ENCODE results near the gene NAALADL2.

NAALADL2 gene

DNA sequence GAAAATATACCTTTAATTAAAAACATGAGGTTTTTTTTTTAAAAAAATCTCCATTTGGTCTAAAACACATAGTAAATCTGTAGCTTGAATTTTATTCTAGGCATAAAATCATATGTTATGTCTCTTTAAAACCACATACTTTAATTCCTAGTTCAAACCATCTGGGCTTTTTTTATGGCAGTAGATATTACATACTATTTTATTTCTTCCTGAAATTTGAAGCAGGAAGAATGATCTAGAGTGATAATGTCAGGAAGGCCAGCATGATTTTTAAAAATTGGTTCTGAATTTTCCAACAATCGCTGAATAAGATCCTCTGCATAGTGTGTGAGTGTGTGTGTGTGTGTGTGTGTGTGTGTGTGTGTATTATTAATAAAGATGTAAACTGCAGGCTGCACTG is 420.3 kb downstream of the NAALADL2 start:
- Histone ChIP-seq H2AFZ (ENCODE audit: low read depth) (no peak overlapping the region), H3K36me3 (ENCODE audit: insufficient read depth) (no peaks in the 10 kb centered on the region), H3K27ac (no peak overlapping the region), H3K27me3 (ENCODE audit: insufficient read depth, low read depth) (no peaks in the 10 kb centered on the region), H3K9ac (no peak overlapping the region), H3K4me3 (IDR thresholded peaks at IDR 0.05; ENCODE audit: insufficient read depth, low read depth, low read length) (no peak overlapping the region), H3K79me2 (ENCODE audit: insufficient read depth, low read depth) (no peaks in the 10 kb centered on the region), H3K4me2 (no peak overlapping the region), H3K4me1 (ENCODE audit: low read depth, poor library complexity, severe bottlenecking) (no peaks in the 10 kb centered on the region), H4K20me1 (ENCODE audit: insufficient read depth) (no peaks in the 10 kb centered on the region)
- TF ChIP-seq, protein P1, sequence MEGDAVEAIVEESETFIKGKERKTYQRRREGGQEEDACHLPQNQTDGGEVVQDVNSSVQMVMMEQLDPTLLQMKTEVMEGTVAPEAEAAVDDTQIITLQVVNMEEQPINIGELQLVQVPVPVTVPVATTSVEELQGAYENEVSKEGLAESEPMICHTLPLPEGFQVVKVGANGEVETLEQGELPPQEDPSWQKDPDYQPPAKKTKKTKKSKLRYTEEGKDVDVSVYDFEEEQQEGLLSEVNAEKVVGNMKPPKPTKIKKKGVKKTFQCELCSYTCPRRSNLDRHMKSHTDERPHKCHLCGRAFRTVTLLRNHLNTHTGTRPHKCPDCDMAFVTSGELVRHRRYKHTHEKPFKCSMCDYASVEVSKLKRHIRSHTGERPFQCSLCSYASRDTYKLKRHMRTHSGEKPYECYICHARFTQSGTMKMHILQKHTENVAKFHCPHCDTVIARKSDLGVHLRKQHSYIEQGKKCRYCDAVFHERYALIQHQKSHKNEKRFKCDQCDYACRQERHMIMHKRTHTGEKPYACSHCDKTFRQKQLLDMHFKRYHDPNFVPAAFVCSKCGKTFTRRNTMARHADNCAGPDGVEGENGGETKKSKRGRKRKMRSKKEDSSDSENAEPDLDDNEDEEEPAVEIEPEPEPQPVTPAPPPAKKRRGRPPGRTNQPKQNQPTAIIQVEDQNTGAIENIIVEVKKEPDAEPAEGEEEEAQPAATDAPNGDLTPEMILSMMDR (conservative IDR thresholded peaks at IDR 0.05; ENCODE audit: low read depth, low read length): no peak

DNA sequence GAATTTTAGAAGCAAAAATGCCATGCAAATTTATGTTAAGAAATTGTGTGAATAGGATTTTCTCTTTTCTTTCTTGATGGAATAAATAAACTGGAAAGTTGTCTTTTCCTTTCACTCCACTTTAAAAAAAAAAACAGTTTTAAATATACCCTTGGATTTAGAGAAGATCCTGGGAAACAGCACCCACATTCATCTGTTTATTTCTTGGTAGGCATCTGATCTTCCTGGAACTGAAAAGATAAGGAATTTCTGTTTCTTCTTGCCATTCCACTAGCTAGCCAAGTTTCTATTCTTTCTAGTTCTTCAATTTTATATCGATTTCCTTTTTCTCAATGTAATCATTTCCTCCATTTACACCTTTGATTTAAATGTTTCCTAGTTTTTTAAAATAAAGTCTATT is 420.8 kb downstream of the NAALADL2 start:
- Histone ChIP-seq H4K20me1 (ENCODE audit: insufficient read depth) (no peaks in the 10 kb centered on the region), H3K36me3 (ENCODE audit: insufficient read depth) (no peaks in the 10 kb centered on the region), H3K27me3 (ENCODE audit: insufficient read depth, low read depth) (no peaks in the 10 kb centered on the region), H3K27ac (no peak overlapping the region), H3K79me2 (ENCODE audit: insufficient read depth, low read depth) (no peaks in the 10 kb centered on the region), H2AFZ (ENCODE audit: low read depth) (no peak overlapping the region), H3K9ac (no peak overlapping the region), H3K4me1 (ENCODE audit: low read depth, poor library complexity, severe bottlenecking) (no peaks in the 10 kb centered on the region), H3K4me2 (no peak overlapping the region), H3K4me3 (IDR thresholded peaks at IDR 0.05; ENCODE audit: insufficient read depth, low read depth, low read length) (no peak overlapping the region)
- TF ChIP-seq, protein P1 (conservative IDR thresholded peaks at IDR 0.05; ENCODE audit: low read depth, low read length): no peak

DNA sequence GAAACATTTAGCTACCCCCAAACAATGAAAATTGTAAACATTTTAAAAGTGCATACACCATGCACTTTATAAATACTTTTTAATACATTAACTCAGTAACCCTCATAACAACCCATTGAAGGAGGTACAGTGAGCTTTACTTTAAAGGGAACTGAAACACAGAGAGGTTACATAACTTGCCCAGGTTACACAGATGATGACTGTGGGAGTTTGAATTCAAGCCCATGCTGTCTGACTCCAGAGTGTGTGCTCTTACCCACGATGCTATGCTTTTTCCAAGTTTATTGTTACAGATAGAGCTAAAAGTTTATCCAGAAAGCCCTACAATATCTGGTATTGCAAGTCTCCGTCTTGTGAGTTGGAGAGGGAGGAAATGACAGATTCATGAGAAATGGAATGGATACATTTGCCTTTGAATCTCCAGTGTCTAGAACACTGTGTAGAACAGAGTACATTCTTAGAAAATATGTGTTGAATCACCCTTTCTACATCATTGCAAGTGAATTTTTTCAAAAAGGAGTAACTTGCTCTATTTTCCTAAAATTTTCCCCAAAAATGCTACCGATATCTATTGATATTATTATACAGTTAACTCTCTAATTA is 428.3 kb downstream of the NAALADL2 start:
- Histone ChIP-seq H3K27me3 (ENCODE audit: insufficient read depth, low read depth) (no peaks in the 10 kb centered on the region), H3K9ac (no peak overlapping the region), H3K4me2 (no peak overlapping the region), H3K4me1 (ENCODE audit: low read depth, poor library complexity, severe bottlenecking) (no peaks in the 10 kb centered on the region), H3K79me2 (ENCODE audit: insufficient read depth, low read depth) (no peaks in the 10 kb centered on the region), H3K36me3 (ENCODE audit: insufficient read depth) (no peaks in the 10 kb centered on the region), H4K20me1 (ENCODE audit: insufficient read depth) (no peaks in the 10 kb centered on the region), H3K27ac (no peak overlapping the region), H2AFZ (ENCODE audit: low read depth) (no peak overlapping the region), H3K4me3 (IDR thresholded peaks at IDR 0.05; ENCODE audit: insufficient read depth, low read depth, low read length) (no peak overlapping the region)
- TF ChIP-seq, protein P1 (conservative IDR thresholded peaks at IDR 0.05; ENCODE audit: low read depth, low read length): no peak

DNA sequence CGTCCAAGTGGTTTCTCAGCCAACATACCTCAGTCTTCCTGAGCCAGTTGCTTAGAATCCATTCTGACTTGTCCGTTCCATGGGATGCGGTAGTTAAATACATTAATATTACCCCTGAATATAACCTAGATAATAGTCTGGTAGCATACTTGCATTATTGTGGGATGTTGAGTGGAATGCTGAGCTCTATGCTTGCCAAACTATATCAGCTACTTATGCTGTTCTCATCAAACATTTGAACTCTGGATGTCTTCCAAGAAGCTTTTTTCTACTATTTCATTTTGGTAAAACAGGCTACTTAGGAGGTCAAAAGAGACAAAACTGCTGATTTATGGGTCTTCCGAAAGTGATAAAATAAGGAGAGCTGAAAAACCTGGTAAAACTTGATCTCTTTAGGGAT is 429.5 kb downstream of the NAALADL2 start:
- TF ChIP-seq, protein P1 (conservative IDR thresholded peaks at IDR 0.05; ENCODE audit: low read depth, low read length): no peak
- H3K4me3 ChIP-seq (IDR thresholded peaks at IDR 0.05; ENCODE audit: insufficient read depth, low read depth, low read length): no peak overlapping the region
- no peak overlapping the region for H2AFZ ChIP-seq (ENCODE audit: low read depth)
- H3K27ac ChIP-seq: no peak overlapping the region
- H3K36me3 ChIP-seq (ENCODE audit: insufficient read depth): no peaks in the 10 kb centered on the region
- H4K20me1 ChIP-seq (ENCODE audit: insufficient read depth): no peaks in the 10 kb centered on the region
- no peak overlapping the region for H3K9ac ChIP-seq
- no peaks in the 10 kb centered on the region for H3K27me3 ChIP-seq (ENCODE audit: insufficient read depth, low read depth)
- no peaks in the 10 kb centered on the region for H3K4me1 ChIP-seq (ENCODE audit: low read depth, poor library complexity, severe bottlenecking)
- no peak overlapping the region for H3K4me2 ChIP-seq
- H3K79me2 ChIP-seq (ENCODE audit: insufficient read depth, low read depth): no peaks in the 10 kb centered on the region
